Measurements from ENCODE around the gene RPL10.

DNA sequence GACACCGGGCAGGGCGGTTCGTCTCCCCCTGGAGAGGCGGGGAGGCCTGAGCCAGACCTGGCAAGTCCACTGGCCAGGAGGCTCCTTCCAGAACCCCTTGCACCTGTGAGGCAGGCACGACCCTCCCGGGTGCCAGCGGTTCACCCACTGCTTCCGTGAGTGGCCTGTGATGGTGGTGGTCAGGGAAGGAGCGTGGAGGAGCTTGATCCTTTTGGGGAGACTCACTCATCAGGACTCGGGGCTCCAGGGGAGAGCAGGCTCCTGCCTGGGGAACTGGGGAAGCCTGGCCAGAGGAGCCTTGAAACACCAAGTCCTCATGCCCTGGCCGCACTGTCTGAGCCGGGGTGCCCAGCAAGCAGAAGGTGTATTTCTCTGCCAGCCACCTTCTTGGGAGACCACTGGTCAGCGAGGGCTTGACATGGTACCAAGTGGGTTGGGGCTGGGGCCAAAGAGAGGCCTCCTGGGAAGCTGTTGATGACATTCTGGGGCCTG lies 46.6 kb downstream of the RPL10 start:
- TF ChIP-seq, protein P1, sequence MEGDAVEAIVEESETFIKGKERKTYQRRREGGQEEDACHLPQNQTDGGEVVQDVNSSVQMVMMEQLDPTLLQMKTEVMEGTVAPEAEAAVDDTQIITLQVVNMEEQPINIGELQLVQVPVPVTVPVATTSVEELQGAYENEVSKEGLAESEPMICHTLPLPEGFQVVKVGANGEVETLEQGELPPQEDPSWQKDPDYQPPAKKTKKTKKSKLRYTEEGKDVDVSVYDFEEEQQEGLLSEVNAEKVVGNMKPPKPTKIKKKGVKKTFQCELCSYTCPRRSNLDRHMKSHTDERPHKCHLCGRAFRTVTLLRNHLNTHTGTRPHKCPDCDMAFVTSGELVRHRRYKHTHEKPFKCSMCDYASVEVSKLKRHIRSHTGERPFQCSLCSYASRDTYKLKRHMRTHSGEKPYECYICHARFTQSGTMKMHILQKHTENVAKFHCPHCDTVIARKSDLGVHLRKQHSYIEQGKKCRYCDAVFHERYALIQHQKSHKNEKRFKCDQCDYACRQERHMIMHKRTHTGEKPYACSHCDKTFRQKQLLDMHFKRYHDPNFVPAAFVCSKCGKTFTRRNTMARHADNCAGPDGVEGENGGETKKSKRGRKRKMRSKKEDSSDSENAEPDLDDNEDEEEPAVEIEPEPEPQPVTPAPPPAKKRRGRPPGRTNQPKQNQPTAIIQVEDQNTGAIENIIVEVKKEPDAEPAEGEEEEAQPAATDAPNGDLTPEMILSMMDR (IDR thresholded peaks at IDR 0.05; ENCODE audit: low read length): no peak
- TF ChIP-seq EZH2 (IDR thresholded peaks at IDR 0.05; ENCODE audit: borderline replicate concordance, low read length): no peak

All from OCI-LY1 (cell line).